ENCODE measurements around the gene ATG101.

Gene ATG101

GRCh38 chr12:52052468-52053186, 17.2 kb upstream of the ATG101 start:
- no peak overlapping the region for H3K9ac ChIP-seq (ENCODE audit: low read depth, low read length, poor library complexity, severe bottlenecking)
- no peaks in the 10 kb centered on the region for H3K9me3 ChIP-seq (ENCODE audit: insufficient read depth, low read depth, low read length)
- peak overlapping the region; percentile 95 for H3K4me2 ChIP-seq (ENCODE audit: low read depth, low read length, poor library complexity, severe bottlenecking)
- peaks cover 23% of the 10 kb centered on the region for H3K4me1 ChIP-seq (ENCODE audit: insufficient read depth, low read length, poor library complexity, severe bottlenecking)
- H3K36me3 ChIP-seq (ENCODE audit: insufficient read depth, low read length) = no peaks in the 10 kb centered on the region
- H3K27me3 ChIP-seq (ENCODE audit: insufficient read depth, low read length, poor library complexity, severe bottlenecking) = no peaks in the 10 kb centered on the region
- H3F3A ChIP-seq (ENCODE audit: low read depth) = no peaks in the 10 kb centered on the region
- H3K4me3 ChIP-seq (ENCODE audit: low read length, poor library complexity, severe bottlenecking) = no peak overlapping the region
- H4K20me1 ChIP-seq (ENCODE audit: insufficient read depth, low read length, poor library complexity, severe bottlenecking) = no peaks in the 10 kb centered on the region
- H2AFZ ChIP-seq (ENCODE audit: low read length) = no peak overlapping the region
- H3K9me2 ChIP-seq (replicated peaks; ENCODE audit: low read depth, low read length) = no peaks in the 10 kb centered on the region
- no peak for TF ChIP-seq CTCF (conservative IDR thresholded peaks at IDR 0.05; ENCODE audit: low read length)
- no peak for TF ChIP-seq EZH2phosphoT487 (IDR thresholded peaks at IDR 0.05; ENCODE audit: borderline replicate concordance)
- H3K79me2 ChIP-seq (ENCODE audit: insufficient read depth, low read length) = no peaks in the 10 kb centered on the region

- H3K4me1 ChIP-seq (ENCODE audit: insufficient read depth, low read length, poor library complexity, severe bottlenecking) = peaks cover 23% of the 10 kb centered on the region
- no peak overlapping the region for H3K4me3 ChIP-seq (ENCODE audit: low read length, poor library complexity, severe bottlenecking)
- H3F3A ChIP-seq (ENCODE audit: low read depth) = no peaks in the 10 kb centered on the region
- H3K27me3 ChIP-seq (ENCODE audit: insufficient read depth, low read length, poor library complexity, severe bottlenecking) = no peaks in the 10 kb centered on the region
- no peak overlapping the region for H3K9ac ChIP-seq (ENCODE audit: low read depth, low read length, poor library complexity, severe bottlenecking)
- no peak overlapping the region for H3K4me2 ChIP-seq (ENCODE audit: low read depth, low read length, poor library complexity, severe bottlenecking)
- H3K36me3 ChIP-seq (ENCODE audit: insufficient read depth, low read length) = no peaks in the 10 kb centered on the region
- H4K20me1 ChIP-seq (ENCODE audit: insufficient read depth, low read length, poor library complexity, severe bottlenecking) = no peaks in the 10 kb centered on the region
- no peak overlapping the region for H2AFZ ChIP-seq (ENCODE audit: low read length)
- no peaks in the 10 kb centered on the region for H3K79me2 ChIP-seq (ENCODE audit: insufficient read depth, low read length)
- TF ChIP-seq EZH2phosphoT487 (IDR thresholded peaks at IDR 0.05; ENCODE audit: borderline replicate concordance) = no peak
- no peak for TF ChIP-seq CTCF (conservative IDR thresholded peaks at IDR 0.05; ENCODE audit: low read length)
- no peaks in the 10 kb centered on the region for H3K9me2 ChIP-seq (replicated peaks; ENCODE audit: low read depth, low read length)
- H3K9me3 ChIP-seq (ENCODE audit: insufficient read depth, low read depth, low read length) = no peaks in the 10 kb centered on the region
Measured at GRCh38 chr12:52053536-52054209, 16.1 kb upstream of the ATG101 start.

- TF ChIP-seq EZH2phosphoT487 (IDR thresholded peaks at IDR 0.05; ENCODE audit: borderline replicate concordance) (no peak), CTCF (conservative IDR thresholded peaks at IDR 0.05; ENCODE audit: low read length) (no peak)
- H3K4me1 ChIP-seq (ENCODE audit: insufficient read depth, low read length, poor library complexity, severe bottlenecking) = peaks cover 23% of the 10 kb centered on the region
- H3K79me2 ChIP-seq (ENCODE audit: insufficient read depth, low read length) = no peaks in the 10 kb centered on the region
- no peaks in the 10 kb centered on the region for H3K9me3 ChIP-seq (ENCODE audit: insufficient read depth, low read depth, low read length)
- H3K4me3 ChIP-seq (ENCODE audit: low read length, poor library complexity, severe bottlenecking) = no peak overlapping the region
- H3K27me3 ChIP-seq (ENCODE audit: insufficient read depth, low read length, poor library complexity, severe bottlenecking) = no peaks in the 10 kb centered on the region
- no peak overlapping the region for H2AFZ ChIP-seq (ENCODE audit: low read length)
- no peaks in the 10 kb centered on the region for H3F3A ChIP-seq (ENCODE audit: low read depth)
- no peaks in the 10 kb centered on the region for H4K20me1 ChIP-seq (ENCODE audit: insufficient read depth, low read length, poor library complexity, severe bottlenecking)
- no peak overlapping the region for H3K9ac ChIP-seq (ENCODE audit: low read depth, low read length, poor library complexity, severe bottlenecking)
- no peaks in the 10 kb centered on the region for H3K9me2 ChIP-seq (replicated peaks; ENCODE audit: low read depth, low read length)
- no peak overlapping the region for H3K4me2 ChIP-seq (ENCODE audit: low read depth, low read length, poor library complexity, severe bottlenecking)
- H3K36me3 ChIP-seq (ENCODE audit: insufficient read depth, low read length) = no peaks in the 10 kb centered on the region
Measured at GRCh38 chr12:52054231-52054832, 15.4 kb upstream of the ATG101 start.

Data from Loucy (cell line).